Caco-2 (cell line): ENCODE data around the gene KCTD2. TPM values are rescaled to one million over a fixed set of nuclear protein-coding genes. Genes with fewer than 3 reads are reported as not detected.

Experiments used
- BruUV-seq: library from RNA; stranded (reverse); fragments of 400-500 nt; replicated peaks from 2 replicates; lab custom pipeline; 2021; lab: Mats Ljungman, UMichigan
- CTCF ChIA-PET: fragments of 300-600 bp; sonication (Branson Sonifier 250); formaldehyde crosslinking; loops from one replicate; lab custom pipeline; 2022; ENCODE audit warnings: antibody characterized with exemption; lab: Charles Lee
- POLR2A ChIA-PET: fragments of 300-600 bp; sonication (Branson Sonifier 250); formaldehyde crosslinking; loops from one replicate; lab custom pipeline; 2022; ENCODE audit warnings: antibody characterized with exemption; lab: Charles Lee
- DNase-seq, 2 experiments: peaks; one replicate each; pipeline versions ENCODE4 v3.0.0 to v3.0.0-alpha.2; 2020 to 2022
- H3K27me3 ChIP-seq: replicated peaks from 2 replicates; pipeline ENCODE4 v1.6.0; 2011; ENCODE audit warnings: low read length; ENCODE audit not compliant: control insufficient read depth, insufficient read depth
- H3K36me3 ChIP-seq: 2 replicates; pipeline ENCODE4 v1.5.1; 2011; ENCODE audit warnings: low read length; ENCODE audit not compliant: control insufficient read depth, insufficient read depth
- H3K4me1 ChIP-seq: fragments of 250-450 bp; sonication (Bioruptor Pico); 2 replicates; pipeline ENCODE4 v1.5.1; 2020; ENCODE audit warnings: mild to moderate bottlenecking
- H3K4me3 ChIP-seq: 2 replicates; pipeline ENCODE4 v1.5.1; 2011; ENCODE audit warnings: low read depth, mild to moderate bottlenecking, control low read depth, low read length
- H3K9me3 ChIP-seq: fragments of 250-450 bp; sonication (Bioruptor Pico); 2 replicates; pipeline ENCODE4 v1.5.1; 2020; ENCODE audit warnings: mild to moderate bottlenecking, moderate library complexity
- H3K27ac Mint-ChIP-seq: one replicate; pipeline ENCODE4 v1.8.0; 2022; ENCODE audit warnings: mixed read lengths; ENCODE audit not compliant: unreplicated experiment
- H3K27me3 Mint-ChIP-seq: one replicate; pipeline ENCODE4 v1.8.0; 2022; ENCODE audit warnings: mixed read lengths; ENCODE audit not compliant: insufficient read depth, unreplicated experiment
- H3K36me3 Mint-ChIP-seq: one replicate; pipeline ENCODE4 v1.8.0; 2022; ENCODE audit warnings: mild to moderate bottlenecking, mixed read lengths; ENCODE audit not compliant: insufficient read depth, unreplicated experiment
- H3K4me1 Mint-ChIP-seq: one replicate; pipeline ENCODE4 v1.8.0; 2022; ENCODE audit warnings: low read depth, mixed read lengths; ENCODE audit not compliant: unreplicated experiment
- H3K4me3 Mint-ChIP-seq: one replicate; pipeline ENCODE4 v1.8.0; 2022; ENCODE audit warnings: mild to moderate bottlenecking, moderate library complexity, mixed read lengths; ENCODE audit not compliant: unreplicated experiment
- H3K9me3 Mint-ChIP-seq: one replicate; pipeline ENCODE4 v1.8.0; 2022; ENCODE audit warnings: mixed read lengths; ENCODE audit not compliant: unreplicated experiment
- intact Hi-C: fragments of 100-400 bp; cut with micrococcal nuclease; formaldehyde crosslinking; loops from one replicate; pipeline ENCODE4 v1.10.0; 2022; ENCODE audit not compliant: unreplicated experiment
- total RNA-seq: library from RNA; stranded (reverse); gene quantifications from 2 replicates; pipeline ENCODE4 v1.2.3, GENCODE V29; 2022
- TF ChIP-seq, protein P1 (sequence below), 2 experiments: fragments of 200-600 bp in 1 of 2; IDR thresholded peaks; 1 replicate in 1 of 2; 2 replicates in 1 of 2; pipeline versions ENCODE4 v1.5.1 to v1.8.0; 2011 to 2022; ENCODE audit warnings: antibody characterized with exemption in 1 of 2, control low read depth in 1 of 2, inconsistent platforms in 1 of 2, low read depth in 1 of 2, low read length in 1 of 2, mild to moderate bottlenecking in 1 of 2, moderate library complexity in 1 of 2; ENCODE audit not compliant: insufficient read depth in 1 of 2, severe bottlenecking in 1 of 2, unreplicated experiment in 1 of 2

Gene KCTD2
- total RNA-seq, 1 experiment from 2014 or later = 28.8 TPM

DNA sequence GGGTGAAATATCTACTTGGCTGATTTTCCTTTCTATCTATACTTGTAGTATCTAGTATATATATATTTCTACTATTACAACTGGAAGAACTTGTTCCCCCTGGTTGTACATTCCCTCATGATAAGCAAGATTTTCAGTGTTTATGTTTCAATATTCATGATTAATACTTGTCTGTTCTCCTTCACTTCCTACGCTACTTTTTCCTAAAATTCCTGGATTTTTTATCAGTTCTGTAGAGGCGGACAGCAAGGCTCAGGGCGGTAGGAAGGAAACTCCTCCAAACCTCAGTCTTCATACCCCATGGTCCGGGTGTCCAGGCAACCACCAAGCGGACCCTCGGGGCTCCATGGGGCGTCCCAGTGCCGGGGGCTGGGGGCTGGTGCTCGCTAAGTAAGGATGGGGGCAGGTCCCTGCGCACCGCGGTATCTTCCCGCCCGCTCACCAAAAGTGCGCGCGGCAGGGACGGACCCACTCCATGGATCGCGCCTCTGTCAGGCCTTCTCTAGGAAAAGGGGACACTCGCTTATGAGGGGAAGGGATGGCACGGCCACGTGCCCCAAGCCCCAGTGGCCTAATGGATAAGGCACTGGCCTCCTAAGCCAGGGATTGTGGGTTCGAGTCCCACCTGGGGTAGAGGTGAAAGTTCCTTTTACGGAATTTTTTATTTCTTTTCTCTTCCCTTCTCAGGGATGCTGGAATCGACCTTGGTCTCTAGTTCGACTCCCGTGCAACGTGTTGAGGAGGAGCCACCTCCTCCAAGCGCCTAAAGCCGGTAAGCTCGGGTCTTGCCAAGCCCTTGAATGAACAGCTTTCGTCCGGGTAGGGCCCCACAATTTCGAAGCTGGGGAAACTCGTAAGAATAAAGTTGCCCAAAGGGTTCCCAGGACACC is 13.4 kb upstream of the KCTD2 start:
- POLR2A ChIA-PET = interaction anchor here (1.8 to 2.4 kb wide), 2 partner anchors 14 to 21 kb away, joined by 20 to 29 read pairs; partner anchors contain the start of genes ATP5PD, KCTD2 and MRPL58
- no peaks in the 10 kb centered on the region for H3K4me1 ChIP-seq

DNA sequence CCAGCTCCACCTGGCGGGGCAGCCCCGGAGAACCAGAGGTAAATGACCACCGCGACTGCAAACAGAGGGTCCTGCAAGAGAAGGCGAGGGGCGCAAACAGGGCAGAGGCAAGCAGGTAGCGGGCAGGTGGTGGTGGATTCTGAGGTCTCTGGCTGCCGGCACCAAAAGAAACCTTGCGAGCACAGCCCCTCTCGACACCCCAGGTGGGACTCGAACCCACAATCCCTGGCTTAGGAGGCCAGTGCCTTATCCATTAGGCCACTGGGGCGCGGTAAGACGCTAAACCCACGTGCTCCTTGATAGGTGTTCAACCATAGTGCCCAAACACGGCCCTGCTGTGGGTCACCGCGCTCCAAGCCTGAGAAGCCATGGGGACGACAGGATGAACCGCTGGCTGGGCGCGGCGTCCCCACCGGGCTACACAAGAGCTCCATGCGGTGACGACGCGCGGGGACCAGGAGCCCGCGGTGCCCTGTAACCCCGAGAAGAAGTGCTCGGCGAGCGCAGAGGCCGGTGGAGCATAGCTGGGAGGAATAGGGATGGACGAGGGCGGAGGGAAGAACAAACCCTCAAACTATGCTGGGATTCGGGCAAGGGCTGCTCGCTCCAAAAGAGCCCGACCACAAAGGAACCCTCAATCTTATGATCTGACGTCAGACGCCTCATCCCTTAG is 12.7 kb upstream of the KCTD2 start:
- Histone ChIP-seq H3K4me1 (no peaks in the 10 kb centered on the region), H3K4me3 (peak overlapping the region; percentile 91), H3K36me3 (no peaks in the 10 kb centered on the region), H3K27me3 (no peaks in the 10 kb centered on the region), H3K9me3 (no peaks in the 10 kb centered on the region)
- ChIA-PET CTCF (interaction anchor here (0.7 to 2.0 kb wide), 12 partner anchors 13 to 167 kb away, joined by 3 to 31 read pairs (median 4); partner anchors contain the start of genes CDR2L, MRPL58 and SLC16A5), POLR2A (interaction anchor here (1.0 to 2.4 kb wide), 9 partner anchors 13 to 161 kb away, joined by 3 to 29 read pairs (median 11); partner anchors contain the start of genes ATP5PD, CDR2L, FDXR and KCTD2)
- peak overlapping the region; percentile 94 for H3K4me3 Mint-ChIP-seq
- H3K36me3 Mint-ChIP-seq = peaks cover 47% of the 10 kb centered on the region
- H3K27ac Mint-ChIP-seq = peak overlapping the region; percentile 98
- H3K4me1 Mint-ChIP-seq = peaks cover 30% of the 10 kb centered on the region
- BruUV-seq = TSS peak; percentile 45
- intact Hi-C loops = loop anchor here (2.0 kb wide), 1 partner anchor 42 kb away; no protein-coding TSS in a partner anchor
- DNase-seq = peak; percentile 95 to 96
- H3K9me3 Mint-ChIP-seq = peaks cover 14% of the 10 kb centered on the region
- TF ChIP-seq, protein P1, sequence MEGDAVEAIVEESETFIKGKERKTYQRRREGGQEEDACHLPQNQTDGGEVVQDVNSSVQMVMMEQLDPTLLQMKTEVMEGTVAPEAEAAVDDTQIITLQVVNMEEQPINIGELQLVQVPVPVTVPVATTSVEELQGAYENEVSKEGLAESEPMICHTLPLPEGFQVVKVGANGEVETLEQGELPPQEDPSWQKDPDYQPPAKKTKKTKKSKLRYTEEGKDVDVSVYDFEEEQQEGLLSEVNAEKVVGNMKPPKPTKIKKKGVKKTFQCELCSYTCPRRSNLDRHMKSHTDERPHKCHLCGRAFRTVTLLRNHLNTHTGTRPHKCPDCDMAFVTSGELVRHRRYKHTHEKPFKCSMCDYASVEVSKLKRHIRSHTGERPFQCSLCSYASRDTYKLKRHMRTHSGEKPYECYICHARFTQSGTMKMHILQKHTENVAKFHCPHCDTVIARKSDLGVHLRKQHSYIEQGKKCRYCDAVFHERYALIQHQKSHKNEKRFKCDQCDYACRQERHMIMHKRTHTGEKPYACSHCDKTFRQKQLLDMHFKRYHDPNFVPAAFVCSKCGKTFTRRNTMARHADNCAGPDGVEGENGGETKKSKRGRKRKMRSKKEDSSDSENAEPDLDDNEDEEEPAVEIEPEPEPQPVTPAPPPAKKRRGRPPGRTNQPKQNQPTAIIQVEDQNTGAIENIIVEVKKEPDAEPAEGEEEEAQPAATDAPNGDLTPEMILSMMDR (IDR thresholded peaks at IDR 0.05; ENCODE audit: insufficient read depth in 1 of 2, low read depth in 1 of 2, low read length in 1 of 2, severe bottlenecking in 1 of 2, unreplicated experiment in 1 of 2) = peak; percentile 14 to 17
- peaks cover 4% of the 10 kb centered on the region for H3K27me3 Mint-ChIP-seq

More for the DNA sequence above, 13.4 kb upstream of the KCTD2 start:
- Mint-ChIP-seq H3K9me3 (peaks cover 20% of the 10 kb centered on the region), H3K27ac (peak overlapping the region; percentile 98), H3K4me3 (peak overlapping the region; percentile 94), H3K27me3 (peaks cover 4% of the 10 kb centered on the region), H3K36me3 (peaks cover 39% of the 10 kb centered on the region), H3K4me1 (peaks cover 30% of the 10 kb centered on the region)
- CTCF ChIA-PET = interaction anchor here (0.9 to 2.0 kb wide), 7 partner anchors 14 to 168 kb away, joined by 3 to 31 read pairs (median 5); partner anchors contain the start of genes CDR2L and SLC16A5
- TF ChIP-seq, protein P1 (IDR thresholded peaks at IDR 0.05; ENCODE audit: insufficient read depth in 1 of 2, low read depth in 1 of 2, low read length in 1 of 2, severe bottlenecking in 1 of 2, unreplicated experiment in 1 of 2) = no peak
- Histone ChIP-seq H3K4me3 (peak overlapping the region; percentile 91), H3K36me3 (no peaks in the 10 kb centered on the region), H3K27me3 (no peaks in the 10 kb centered on the region), H3K9me3 (no peaks in the 10 kb centered on the region)
- DNase-seq = peak; percentile 95 to 99
- intact Hi-C loops = loop anchor here (2.0 kb wide), 2 partner anchors 21 to 43 kb away; partner anchors contain the start of gene MRPL58
- BruUV-seq = no TSS peak
